Activated naive CD8-positive, alpha-beta T cell treated with anti-CD3 and anti-CD28 coated beads, Interleukin-2, amount 50 U/mL, for 16 hours (primary cell): Measurements from ENCODE around the gene IL16.

ENCODE experiments used
- DNase-seq: peaks from one replicate; pipeline ENCODE4 v3.0.0-alpha.2; 2020; ENCODE audit warnings: low read depth, low spot score

The IL16 gene

DNA sequence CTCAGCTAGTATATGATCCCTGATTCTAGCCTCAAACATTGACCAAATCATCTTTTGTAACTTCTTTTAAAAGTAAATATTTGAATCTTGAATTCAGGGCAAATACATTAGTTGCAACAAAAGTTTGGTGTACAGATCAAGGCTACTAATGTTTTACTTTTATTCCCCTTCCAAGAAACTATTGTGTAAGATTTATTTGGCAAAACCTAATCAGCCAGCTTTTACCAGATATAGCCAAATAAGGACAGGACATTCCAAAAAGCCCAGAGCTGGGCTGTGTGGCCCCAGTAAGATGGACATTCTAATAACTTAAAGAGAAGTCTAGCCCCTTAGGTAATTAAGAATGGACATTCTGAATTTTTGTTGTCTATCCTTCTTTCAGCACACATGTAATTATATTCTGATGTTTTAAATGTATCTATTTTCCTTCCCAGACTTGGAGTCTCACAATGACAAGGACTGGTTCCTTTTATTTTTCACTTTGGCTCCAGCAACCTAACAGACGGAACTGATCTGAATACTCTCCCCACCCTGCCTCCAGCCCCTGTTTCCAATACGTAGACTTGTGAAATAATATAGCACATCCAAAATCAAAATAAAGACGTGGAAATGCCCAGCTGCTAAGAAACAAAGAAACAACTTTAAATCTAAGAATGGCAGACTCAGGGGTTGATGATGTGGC lies 79.2 kb downstream of the IL16 start:
- no peak for DNase-seq

DNA sequence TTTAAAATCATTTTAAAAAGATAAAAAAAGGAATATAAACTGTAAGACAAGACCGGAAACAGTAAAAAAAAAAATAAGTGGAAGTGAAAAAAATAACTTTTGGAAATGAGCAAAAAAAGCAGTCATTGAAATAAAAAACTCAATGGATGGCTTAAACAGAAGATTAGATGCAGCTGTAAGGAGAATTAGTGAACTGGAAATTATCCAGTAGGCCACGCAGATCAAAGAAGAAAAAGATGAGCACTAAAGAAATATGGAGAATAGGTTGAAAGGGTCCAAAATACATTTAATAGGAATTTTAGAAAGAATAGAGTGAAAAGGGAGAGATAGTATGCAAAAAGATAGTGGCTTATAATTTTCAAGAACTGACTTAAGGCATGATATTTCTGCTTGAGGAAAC lies 80.3 kb downstream of the IL16 start:
- DNase-seq: no peak

DNA sequence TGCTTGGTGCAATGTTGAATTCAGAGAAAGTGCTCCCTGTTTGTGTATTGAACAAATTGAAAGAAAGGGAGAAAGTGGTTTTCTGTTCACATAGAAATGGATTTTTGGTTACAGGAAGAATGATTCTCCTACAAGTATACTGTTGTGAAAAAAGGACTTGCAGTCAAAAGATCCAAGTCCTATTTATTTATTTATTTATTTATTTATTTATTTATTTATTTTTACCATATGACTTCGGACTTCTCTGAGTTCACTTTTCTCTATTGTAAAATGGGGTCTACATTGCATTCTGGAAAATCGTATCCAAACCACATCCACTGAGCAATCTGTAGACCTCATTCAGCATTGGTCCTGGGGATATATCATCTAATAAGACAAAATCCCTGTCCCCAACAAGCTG lies 81.2 kb downstream of the IL16 start:
- no peak for DNase-seq

DNA sequence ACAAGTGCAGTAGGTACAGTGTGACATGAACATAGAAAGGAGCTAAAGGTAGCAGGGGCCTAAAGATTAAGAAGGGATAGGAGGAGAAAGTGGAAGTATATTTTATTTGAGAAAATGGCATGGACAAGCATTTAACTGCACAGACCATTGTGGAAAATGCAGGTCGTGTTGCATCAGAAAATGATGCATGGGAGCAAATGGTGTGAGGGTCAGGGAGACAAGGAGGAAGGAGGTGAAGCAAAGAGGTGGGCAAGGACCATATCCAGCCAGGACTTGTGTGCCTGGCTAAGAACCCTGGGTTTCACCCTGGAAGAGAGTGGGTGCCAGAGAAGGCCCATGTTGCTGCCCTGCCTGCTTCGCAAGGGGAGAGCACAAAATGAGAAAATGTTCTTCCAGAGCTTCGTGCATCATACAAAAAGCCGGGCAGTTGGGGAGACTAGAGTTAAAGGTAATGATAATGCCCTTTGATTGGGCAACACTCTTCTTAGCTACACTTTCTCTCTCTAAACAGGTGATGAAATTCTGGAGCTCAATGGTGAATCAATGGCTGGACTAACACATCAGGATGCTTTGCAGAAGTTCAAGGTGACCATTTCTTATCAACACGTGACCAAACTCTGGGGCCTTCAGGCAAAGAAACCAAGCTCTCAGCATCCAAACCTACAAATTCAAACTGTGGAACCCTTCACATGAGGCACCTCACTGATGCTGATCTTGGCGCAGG lies 81.8 kb downstream of the IL16 start:
- no peak for DNase-seq

DNA sequence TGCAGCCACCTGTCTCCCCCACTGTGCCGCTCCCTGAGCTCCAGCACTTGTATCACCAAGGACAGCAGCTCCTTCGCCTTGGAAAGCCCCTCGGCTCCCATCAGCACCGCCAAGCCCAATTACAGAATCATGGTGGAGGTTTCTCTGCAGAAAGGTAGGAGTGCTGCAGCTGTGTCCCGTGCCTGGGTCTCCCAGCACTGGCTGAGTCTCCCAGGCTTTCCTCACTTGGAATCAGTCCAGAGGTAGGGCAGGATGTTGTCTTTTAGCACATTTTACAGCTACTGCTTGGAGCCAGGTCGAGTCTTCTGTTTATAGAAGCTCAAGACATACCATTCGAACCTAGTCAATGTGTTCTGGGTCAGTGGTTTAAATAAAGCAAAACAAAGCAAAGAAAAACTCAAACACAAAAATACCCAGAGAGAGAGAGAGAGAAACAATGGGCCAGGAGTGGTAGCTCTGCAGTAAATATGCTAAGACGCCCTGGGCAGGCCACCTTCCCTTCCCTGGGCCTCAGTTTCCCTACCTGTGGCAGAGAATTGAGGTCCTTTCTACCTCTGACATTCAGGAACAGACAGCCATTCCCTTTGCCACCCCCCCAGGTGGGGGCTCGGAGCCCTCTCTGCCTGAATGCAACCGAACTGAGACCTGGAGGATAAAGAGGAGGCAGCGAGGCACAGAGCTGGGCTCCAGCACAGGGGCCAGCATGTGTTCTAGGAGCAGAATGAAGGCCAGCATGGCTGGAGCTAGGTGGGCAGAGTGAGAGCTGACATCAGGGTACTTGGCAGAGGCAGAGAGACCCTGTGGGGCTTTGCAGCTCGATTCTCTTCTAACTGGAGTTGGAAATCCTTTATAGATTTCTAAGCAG lies 83.2 kb downstream of the IL16 start:
- DNase-seq: no peak

DNA sequence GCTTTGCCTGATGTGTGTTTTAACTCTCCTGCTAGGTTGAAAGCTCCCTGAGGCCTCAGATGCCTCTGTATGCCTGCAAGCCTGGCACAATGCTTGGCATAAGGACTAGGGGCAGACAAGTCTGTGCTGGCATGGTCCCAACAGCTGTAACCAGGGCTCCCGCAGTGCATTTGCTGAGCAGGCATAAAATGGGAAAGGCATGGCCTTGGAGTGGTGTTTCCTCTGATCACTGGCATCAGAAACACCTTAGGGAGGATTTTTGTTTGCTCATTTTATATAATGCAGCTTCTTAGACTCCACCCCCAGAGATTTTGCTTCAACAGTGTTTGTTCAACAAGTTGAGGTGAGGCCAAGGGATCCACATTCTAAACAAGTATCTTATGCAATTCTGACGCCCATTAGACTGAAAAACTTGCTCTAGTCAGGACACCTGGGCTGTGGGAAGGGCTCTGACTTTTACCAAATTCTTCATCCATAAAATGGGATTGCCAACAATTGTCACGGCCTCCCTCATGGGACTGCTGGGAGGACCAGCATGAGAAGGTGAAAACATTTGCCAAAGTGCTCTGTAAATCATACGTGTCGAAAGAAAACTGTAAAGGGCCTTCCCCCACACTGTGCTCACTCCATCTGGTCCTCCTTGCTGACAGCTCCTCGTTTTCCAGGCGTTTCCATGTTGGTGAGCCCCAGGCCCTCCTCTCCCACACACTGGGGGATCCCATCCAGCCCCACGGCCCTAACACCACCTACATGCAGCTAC lies 84.2 kb downstream of the IL16 start:
- no peak for DNase-seq

DNA sequence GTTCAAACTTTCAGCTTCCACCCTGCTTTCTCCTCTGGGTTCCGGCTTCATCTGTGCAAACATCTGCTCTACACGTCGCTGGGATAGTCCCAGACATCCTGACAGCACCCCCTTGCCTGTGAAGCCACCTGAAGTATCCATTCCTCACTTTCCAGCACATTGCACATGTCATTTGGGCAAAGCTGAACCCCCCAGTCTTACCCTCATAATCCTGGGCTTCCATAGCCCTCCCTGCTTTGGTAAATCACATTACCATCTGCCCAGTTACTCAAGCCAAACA lies 84.7 kb downstream of the IL16 start:
- DNase-seq: no peak

DNA sequence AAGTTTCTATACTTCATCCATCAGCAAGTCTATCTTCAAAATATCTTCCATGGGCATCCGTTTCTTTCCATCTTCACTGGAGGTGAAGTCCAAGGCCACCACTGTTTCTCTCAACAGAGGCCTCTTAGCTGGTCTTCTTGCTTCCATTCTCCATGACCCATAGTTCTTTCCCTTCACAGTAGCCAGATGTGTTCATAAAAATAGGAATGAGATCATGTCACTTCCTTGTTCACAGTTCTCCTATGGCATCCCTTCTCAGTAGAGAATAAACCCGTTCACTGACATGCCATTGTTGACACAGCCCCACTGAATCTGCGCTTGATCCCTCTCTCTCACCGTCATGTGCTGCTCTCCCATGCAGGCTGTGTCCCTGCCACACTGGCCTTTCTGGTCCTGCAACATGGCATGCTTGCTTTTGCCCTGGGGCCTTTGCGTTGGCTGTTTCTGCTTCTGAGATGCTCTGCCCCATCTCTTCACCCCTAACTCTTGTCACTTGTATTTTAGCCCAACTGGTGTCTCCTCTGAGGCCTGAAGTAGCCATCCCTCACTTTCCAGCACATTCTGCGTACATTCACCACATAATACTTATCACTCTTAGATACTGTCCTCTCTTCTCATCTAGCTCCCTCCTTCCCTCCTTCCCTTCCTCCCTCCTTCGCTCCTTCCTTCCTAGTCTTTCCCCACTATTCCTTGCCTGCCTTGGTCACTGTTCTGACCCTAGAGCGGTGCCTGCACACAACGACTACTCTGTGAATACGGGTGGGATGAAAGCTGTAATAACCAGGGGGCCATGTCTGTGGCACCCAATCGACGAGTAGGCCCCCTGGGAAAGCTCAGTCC lies 85.3 kb downstream of the IL16 start:
- no peak for DNase-seq

DNA sequence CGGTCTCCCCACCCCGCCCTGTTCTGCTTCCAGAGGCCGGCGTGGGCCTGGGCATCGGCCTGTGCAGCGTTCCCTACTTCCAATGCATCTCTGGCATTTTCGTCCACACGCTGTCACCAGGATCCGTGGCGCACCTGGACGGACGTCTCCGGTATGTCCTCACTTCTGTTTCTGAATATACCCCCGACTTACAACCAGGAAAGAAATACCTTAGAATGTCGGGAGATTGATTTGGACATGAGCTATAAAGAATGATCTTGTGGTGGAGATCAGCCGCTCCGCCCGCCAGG lies 85.9 kb downstream of the IL16 start:
- DNase-seq: no peak

DNA sequence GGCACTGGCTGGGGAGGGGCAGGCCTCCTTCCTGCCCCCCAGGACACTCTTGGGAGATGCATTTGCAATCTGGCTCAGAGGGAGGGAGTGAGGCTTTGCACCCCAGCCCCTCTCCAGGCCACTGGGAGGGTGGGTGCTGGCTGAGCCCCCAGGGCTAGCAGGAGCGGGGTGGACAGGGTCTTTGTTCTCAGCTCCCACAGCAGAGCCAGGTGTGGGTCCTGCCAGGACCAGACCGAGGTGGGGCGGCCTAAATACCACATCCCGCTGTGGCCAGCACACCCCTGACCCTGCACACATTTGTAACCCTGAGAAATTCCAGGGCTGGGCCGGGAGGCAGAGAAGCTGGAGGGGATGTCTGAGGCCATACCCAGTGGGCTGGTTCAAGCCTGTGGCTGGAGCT lies 86.2 kb downstream of the IL16 start:
- DNase-seq: no peak

DNA sequence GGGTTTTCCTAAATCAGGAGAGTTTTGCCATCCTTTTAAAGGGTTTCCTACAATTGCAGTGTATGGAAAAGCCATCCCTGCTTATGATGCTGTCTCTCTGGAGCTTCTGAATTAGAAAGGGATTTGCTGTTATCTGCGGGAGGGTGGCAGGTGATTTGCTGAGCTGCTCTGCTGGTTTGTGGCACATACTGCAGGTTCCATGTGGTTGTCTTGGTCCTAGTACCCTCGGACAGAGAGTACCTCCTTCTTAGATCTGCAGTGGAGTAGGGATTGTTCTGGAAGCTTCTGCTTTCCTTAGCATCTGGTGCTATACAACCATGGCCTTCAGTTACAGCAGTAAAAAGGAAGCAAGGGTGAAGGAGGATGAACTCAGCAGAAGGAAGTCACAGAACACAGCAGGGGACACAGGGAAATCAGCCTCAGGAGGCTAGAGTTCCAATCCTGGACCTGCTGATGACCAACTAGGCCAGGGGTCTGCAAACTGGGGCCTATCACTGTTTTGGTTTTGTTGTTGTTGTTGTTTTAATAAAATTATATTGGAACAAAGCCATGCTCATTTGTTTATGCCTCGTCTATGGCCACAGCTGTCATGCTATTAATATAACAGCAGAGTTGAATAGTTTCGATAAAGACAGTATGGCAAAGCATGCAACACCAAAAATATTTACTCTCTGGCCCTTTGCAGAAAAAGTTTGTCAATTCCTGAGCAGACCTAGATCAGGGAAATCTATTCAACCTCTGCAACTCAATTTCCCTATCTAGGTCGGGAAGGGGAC lies 87.8 kb downstream of the IL16 start:
- DNase-seq: no peak

DNA sequence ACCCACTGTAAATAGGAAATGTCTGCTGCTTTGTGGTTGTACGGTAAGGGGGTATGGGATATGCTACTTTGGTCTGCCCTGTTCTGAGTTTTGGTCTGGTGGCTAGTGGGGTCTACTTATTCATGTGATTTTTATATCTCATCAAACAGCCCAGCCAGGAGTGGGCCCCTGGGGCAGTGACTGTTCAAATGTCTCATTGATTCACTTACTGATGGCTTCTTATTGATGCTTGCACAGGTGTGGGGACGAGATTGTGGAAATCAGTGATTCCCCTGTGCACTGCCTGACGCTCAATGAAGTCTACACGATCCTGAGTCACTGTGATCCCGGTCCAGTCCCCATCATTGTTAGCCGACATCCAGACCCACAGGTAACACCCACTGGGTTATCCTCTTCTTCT lies 88.8 kb downstream of the IL16 start:
- no peak for DNase-seq

DNA sequence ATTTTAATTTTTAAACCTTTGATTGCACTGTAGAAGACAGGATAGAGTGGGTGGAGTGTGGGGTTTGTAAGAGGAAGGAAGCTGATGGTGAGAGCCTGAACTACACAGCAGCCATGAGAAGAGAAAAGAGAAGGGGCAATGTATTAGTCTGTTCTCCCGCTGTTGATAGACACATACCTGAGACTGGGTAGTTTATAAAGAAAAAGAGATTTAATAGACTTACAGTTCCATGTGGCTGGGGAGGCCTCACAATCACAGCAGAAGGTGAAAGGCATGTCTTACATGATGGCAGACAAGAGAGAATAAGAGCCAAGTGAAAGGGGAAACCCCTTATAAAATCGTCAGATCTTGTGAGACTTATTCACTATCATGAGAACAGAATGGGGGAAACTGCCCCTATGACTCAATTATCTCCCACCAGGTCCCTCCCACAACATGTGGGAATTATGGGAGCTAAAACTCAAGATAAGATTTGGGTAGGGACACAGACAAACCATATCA lies 90.0 kb downstream of the IL16 start:
- no peak for DNase-seq

DNA sequence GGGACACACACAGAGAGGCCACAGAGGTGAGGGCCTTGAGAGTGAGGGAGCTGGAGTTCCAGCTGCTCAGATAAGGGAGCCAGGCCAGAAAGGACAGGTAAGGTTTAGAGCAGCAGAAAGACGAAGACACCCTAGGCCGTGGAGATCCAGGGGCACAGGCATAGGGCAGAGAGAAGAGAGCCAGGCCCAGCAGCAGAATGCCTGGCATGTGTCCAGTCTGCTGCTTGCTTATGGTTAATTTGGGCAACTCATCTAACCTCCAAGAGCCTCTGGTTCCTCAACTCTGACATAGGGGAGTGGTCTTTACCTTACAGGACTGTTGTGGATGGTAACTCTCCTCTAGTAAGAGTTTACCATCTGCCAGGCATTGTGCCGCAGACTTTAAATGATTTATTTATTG lies 91.4 kb downstream of the IL16 start:
- DNase-seq: no peak

DNA sequence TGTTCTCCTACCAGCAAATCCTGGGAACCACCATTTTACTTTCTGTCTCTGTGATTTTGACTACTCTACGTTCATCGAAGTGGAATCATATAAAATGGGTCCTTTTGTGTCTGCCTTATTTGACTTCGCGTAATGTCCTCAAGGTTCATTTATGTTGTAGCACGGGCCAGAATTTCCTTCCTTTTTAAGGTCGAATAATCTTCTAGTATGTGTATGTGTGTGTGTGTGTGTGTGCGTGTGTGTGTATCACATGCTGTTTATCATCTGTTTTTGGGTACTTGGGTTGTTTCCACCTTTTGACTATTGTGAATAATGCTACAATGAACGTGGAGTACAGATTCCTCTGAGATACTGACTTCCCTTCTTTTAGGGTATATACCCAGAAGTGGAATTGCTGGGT lies 91.9 kb downstream of the IL16 start:
- DNase-seq: no peak

DNA sequence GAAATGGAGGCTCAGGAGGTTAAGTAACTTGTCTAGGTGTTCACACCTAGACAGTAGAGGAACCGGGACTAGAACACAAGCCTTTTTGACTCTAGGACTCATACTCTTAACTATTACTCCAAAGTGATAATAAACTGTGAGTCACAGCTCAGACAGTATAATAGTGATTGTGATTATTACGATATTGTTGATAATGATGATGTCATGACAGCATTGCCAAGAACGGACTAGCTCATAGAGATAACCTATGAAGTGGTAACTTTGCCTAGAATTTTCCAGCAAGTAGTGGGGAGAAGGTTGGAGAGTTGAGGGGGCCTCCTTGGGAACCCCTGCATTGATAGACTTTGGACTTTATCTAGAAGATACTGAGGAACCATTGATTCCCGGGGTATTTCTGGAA lies 93.2 kb downstream of the IL16 start:
- no peak for DNase-seq

DNA sequence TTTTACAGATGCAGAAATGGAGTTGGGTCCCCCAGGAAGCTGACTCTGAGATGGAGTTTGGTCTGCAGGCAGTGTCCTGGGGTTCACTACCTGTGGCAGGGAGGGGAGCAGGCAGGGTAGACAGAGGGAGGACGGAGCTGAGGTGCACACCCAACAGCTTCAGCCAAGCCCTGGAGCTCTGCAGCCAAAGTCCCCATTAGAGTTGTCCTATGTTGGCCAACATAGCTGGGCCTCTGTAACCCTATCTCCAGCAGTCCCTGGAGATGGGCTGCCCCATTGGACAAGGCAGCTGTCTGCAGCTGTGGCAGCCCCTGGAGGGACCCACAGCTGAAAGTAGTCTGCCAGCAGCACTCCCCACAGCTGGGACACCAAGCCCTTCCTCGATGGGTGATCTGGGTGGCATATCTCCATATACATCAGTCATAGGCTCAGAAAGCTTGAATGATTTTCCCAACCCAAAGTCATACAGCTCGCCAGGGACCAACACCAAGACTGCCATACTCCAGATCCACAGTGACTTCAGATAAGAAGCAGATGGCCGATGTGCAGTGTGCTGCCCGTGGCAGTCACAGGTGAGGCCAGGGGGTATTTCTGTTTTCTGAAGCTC lies 95.3 kb downstream of the IL16 start:
- no peak for DNase-seq

DNA sequence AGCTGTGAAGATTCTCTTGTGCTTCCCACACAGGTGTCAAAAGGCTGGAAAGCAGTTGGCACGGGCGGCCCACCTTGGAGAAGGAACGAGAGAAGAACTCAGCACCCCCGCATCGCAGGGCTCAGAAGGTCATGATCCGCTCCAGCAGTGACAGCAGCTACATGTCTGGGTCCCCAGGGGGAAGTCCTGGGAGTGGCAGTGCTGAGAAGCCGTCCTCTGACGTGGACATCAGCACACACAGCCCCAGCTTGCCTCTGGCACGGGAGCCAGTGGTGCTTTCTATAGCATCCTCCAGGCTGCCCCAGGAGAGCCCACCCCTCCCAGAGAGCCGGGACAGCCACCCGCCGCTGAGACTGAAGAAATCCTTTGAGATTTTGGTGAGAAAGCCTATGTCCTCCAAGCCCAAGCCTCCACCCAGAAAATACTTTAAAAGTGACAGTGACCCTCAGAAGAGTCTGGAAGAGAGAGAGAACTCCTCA lies 95.9 kb downstream of the IL16 start:
- no peak for DNase-seq

DNA sequence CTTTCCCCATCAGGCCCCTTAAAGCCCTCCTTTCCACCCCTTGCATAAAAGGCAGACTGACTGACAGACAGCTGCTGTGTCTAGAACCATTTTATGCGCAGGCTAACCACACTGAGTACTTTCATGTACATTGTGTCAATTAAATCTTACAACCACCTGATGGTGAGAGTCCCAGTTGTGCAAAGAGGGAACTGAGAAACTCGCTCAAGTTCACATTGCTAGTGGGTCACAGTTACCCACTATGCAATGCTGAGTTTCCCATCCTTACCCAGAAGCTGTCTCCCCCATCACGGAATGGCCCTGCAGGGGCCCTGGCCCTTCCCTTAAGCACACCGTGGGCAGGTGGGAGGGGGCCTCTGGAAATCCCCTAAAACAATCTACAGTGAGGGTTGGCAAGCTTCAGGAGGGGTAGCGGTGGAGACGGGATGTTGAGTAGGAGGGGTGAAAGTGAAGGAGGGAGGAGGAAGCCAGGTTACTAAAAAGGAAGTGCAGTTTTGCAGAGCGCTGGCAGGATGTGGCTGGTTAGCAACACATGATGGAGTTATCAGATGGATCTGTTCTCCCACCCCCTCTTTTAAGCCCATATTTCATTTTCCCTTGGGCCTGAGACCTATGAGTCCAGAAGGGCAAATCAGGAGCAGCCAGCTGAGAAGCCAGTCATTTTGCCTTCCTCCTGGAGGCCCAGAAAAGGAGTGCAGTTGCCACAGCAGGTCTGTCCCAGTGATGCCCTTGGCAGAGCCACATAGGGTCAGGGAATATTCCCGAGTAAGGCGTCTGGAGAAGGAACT lies 97.2 kb downstream of the IL16 start:
- peak; percentile 66 for DNase-seq
